ENCODE data around the gene ST7L. TPM values are rescaled to one million over a fixed set of nuclear protein-coding genes. Genes with fewer than 3 reads are reported as not detected.
A peak's percentile ranks its signal among the peaks of the same experiment; 100 is the strongest.

The ST7L gene
- total and polyA plus RNA-seq, 2 donors (not counting 3 experiments of a cell fraction or from before 2014, with no cell fraction given) = 12.3 to 28.4 TPM

GRCh38 chr1:112509660-112510178, 109.2 kb downstream of the ST7L start:
- Histone ChIP-seq H3K4me2 (ENCODE audit: insufficient read depth, low read length) (no peak overlapping the region), H3K9ac (replicated peaks; ENCODE audit: extremely low read depth, insufficient read depth, low read length) (no peak overlapping the region), H3K4me1 (ENCODE audit: control insufficient read depth, extremely low read depth, insufficient read depth, low read length) (peaks cover 8% of the 10 kb centered on the region), H3K36me3 (ENCODE audit: control insufficient read depth in 2 of 2, extremely low read depth in 1 of 2, insufficient read depth in 2 of 2, low read length in 2 of 2) (no peaks in the 10 kb centered on the region), H2AFZ (ENCODE audit: low read depth, low read length) (no peak overlapping the region), H3K27ac (ENCODE audit: insufficient read depth, low read depth, low read length) (no peak overlapping the region), H4K20me1 (replicated peaks; ENCODE audit: control insufficient read depth, extremely low read depth, insufficient read depth, low read length) (no peaks in the 10 kb centered on the region), H3K4me3 (replicated peaks in 1 of 3; ENCODE audit: insufficient read depth in 1 of 3, low read depth in 1 of 3, low read length in 3 of 3) (no peak overlapping the region), H3K79me2 (ENCODE audit: control insufficient read depth, insufficient read depth, low read length) (no peaks in the 10 kb centered on the region), H3K9me1 (replicated peaks; ENCODE audit: control insufficient read depth, extremely low read depth, insufficient read depth, low read length) (no peaks in the 10 kb centered on the region), H3K27me3 (ENCODE audit: control insufficient read depth in 2 of 2, insufficient read depth in 2 of 2, low read length in 2 of 2) (peaks cover 9% of the 10 kb centered on the region in 2 experiments), H3K9me3 (replicated peaks; ENCODE audit: control insufficient read depth, insufficient read depth, low read length) (no peaks in the 10 kb centered on the region)
- FAIRE-seq (no peak), DNase-seq (ENCODE audit: low read depth, low spot score) (no peak)
- ChIA-PET CTCF (interaction anchor here (1.0 kb wide), 1 partner anchor 13 kb away, joined by 3 read pairs; no protein-coding TSS in a partner anchor), POLR2A (no interaction called here)
- intact Hi-C loops (cut with micrococcal nuclease) = no loop called here
- dilution Hi-C loops (cut with MboI; ENCODE audit: extremely low pct_ligation_motif_present, low sequenced_read_pairs) = no loop called here
- no TSS peak for BruUV-seq (replicated peaks)
- TF ChIP-seq EZH2 (IDR thresholded peaks at IDR 0.05; ENCODE audit: borderline replicate concordance, low read depth, low read length, severe bottlenecking) (peak; percentile 12), FOS (IDR thresholded peaks at IDR 0.05; ENCODE audit: borderline replicate concordance, insufficient read depth, low read length) (no peak)

- H3K36me3 ChIP-seq (ENCODE audit: control insufficient read depth in 2 of 2, extremely low read depth in 1 of 2, insufficient read depth in 2 of 2, low read length in 2 of 2) = no peaks in the 10 kb centered on the region
- H3K79me2 ChIP-seq (ENCODE audit: control insufficient read depth, insufficient read depth, low read length) = no peaks in the 10 kb centered on the region
- no peaks in the 10 kb centered on the region for H4K20me1 ChIP-seq (replicated peaks; ENCODE audit: control insufficient read depth, extremely low read depth, insufficient read depth, low read length)
- no TSS peak for BruUV-seq (replicated peaks)
- peak overlapping the region; percentile 16 for H3K4me2 ChIP-seq (ENCODE audit: insufficient read depth, low read length)
- H3K4me1 ChIP-seq (ENCODE audit: control insufficient read depth, extremely low read depth, insufficient read depth, low read length) = peaks cover 8% of the 10 kb centered on the region
- FAIRE-seq = no peak
- POLR2A ChIA-PET = no interaction called here
- no peaks in the 10 kb centered on the region for H3K9me1 ChIP-seq (replicated peaks; ENCODE audit: control insufficient read depth, extremely low read depth, insufficient read depth, low read length)
- CTCF ChIA-PET = interaction anchor here (1.0 to 1.7 kb wide), 4 partner anchors 14 to 33 kb away, joined by 3 to 8 read pairs (median 4); no protein-coding TSS in a partner anchor
- peak overlapping the region; percentile 3 to 44 (median 26) for H3K4me3 ChIP-seq (replicated peaks in 1 of 3; ENCODE audit: insufficient read depth in 1 of 3, low read depth in 1 of 3, low read length in 3 of 3)
- intact Hi-C loops (cut with micrococcal nuclease) (no loop called here), dilution Hi-C loops (cut with MboI; ENCODE audit: extremely low pct_ligation_motif_present, low sequenced_read_pairs) (no loop called here)
- peaks cover 9% of the 10 kb centered on the region in 2 experiments for H3K27me3 ChIP-seq (ENCODE audit: control insufficient read depth in 2 of 2, insufficient read depth in 2 of 2, low read length in 2 of 2)
- DNase-seq (ENCODE audit: low read depth, low spot score) = peak; percentile 13
- H3K9ac ChIP-seq (replicated peaks; ENCODE audit: extremely low read depth, insufficient read depth, low read length) = no peak overlapping the region
- peak overlapping the region; percentile 60 for H2AFZ ChIP-seq (ENCODE audit: low read depth, low read length)
- peak; percentile 19 for TF ChIP-seq EZH2 (IDR thresholded peaks at IDR 0.05; ENCODE audit: borderline replicate concordance, low read depth, low read length, severe bottlenecking)
- TF ChIP-seq GATA2 (IDR thresholded peaks at IDR 0.05; ENCODE audit: insufficient read depth, insufficient read length, low read depth, low read length) = no peak
- H3K27ac ChIP-seq (ENCODE audit: insufficient read depth, low read depth, low read length) = no peak overlapping the region
- H3K9me3 ChIP-seq (replicated peaks; ENCODE audit: control insufficient read depth, insufficient read depth, low read length) = no peaks in the 10 kb centered on the region
Measured at GRCh38 chr1:112509005-112509659, 109.8 kb downstream of the ST7L start.
